ENCODE measurements around the gene GABRA5. TPM values are rescaled to one million over a fixed set of nuclear protein-coding genes. Genes with fewer than 3 reads are reported as not detected.

Gene GABRA5
- polyA plus RNA-seq, 2 donors: 0.14 to 0.20 TPM

- Histone ChIP-seq H3K4me3 (ENCODE audit: low read depth in 1 of 2, low read length in 2 of 2) (no peak overlapping the region), H3K27ac (ENCODE audit: low read depth in 2 of 2, low read length in 1 of 2) (no peak overlapping the region), H3K36me3 (ENCODE audit: control insufficient read depth in 2 of 2, insufficient read depth in 2 of 2, low read length in 1 of 2) (no peaks in the 10 kb centered on the region), H3K27me3 (ENCODE audit: control insufficient read depth in 1 of 2, insufficient read depth in 2 of 2, low read length in 2 of 2) (no peaks in the 10 kb centered on the region), H3K4me1 (ENCODE audit: control insufficient read depth in 2 of 2, insufficient read depth in 2 of 2, low read length in 1 of 2) (no peaks in the 10 kb centered on the region), H3K9me3 (ENCODE audit: control insufficient read depth in 2 of 2, insufficient read depth in 1 of 2, low read depth in 1 of 2, low read length in 1 of 2) (peaks cover 0 to 3% of the 10 kb centered on the region in 2 donors)
- 88 to 91% methylated on average over 12 of the region's 12 CpGs for WGBS, 2 donors
These were observed 68.5 kb downstream of the GABRA5 start for GRCh38 chr15:26935322-26935721.

DNA sequence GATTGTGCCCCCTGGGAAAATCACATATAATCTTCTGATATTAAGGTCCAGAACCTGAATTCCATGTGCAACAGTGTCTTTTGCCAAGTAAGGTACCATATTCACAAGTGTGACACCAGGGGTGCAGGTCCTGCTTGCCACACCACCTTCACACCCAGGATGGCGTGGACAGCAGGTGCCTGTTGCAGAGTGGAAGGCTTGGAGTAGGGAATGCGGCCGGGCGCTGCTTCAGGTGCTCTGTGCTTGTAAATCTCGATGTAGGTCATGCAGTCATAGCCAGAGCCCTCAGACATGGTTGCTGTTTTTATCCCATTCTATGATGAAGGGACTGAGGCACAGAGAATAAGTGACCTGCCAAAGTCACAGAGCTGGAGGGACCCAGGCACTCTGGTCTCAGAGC lies 69.6 kb downstream of the GABRA5 start:
- Histone ChIP-seq H3K27me3 (ENCODE audit: control insufficient read depth in 1 of 2, insufficient read depth in 2 of 2, low read length in 2 of 2) (no peaks in the 10 kb centered on the region), H3K36me3 (ENCODE audit: control insufficient read depth in 2 of 2, insufficient read depth in 2 of 2, low read length in 1 of 2) (no peaks in the 10 kb centered on the region), H3K4me1 (ENCODE audit: control insufficient read depth in 2 of 2, insufficient read depth in 2 of 2, low read length in 1 of 2) (no peaks in the 10 kb centered on the region), H3K9me3 (ENCODE audit: control insufficient read depth in 2 of 2, insufficient read depth in 1 of 2, low read depth in 1 of 2, low read length in 1 of 2) (peaks cover 0 to 3% of the 10 kb centered on the region in 2 donors), H3K27ac (ENCODE audit: low read depth in 2 of 2, low read length in 1 of 2) (no peak overlapping the region), H3K4me3 (ENCODE audit: low read depth in 1 of 2, low read length in 2 of 2) (no peak overlapping the region)
- WGBS, 2 donors: 88 to 95% methylated on average over 5 of the region's 5 CpGs

DNA sequence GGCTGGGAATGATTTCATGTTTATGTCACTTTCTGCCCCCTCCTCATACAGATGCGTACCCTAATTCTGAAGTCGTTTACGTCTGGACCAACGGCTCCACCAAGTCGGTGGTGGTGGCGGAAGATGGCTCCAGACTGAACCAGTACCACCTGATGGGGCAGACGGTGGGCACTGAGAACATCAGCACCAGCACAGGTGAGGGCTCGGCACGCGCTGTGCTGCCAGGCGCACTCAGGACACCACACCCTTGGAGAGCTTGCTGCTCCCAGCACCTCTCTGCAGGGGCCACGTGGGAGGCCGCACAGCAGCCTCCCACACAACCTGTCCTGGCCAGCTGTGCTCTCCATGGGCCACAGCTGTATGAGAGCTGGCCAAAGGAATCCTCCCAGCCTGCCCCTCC lies 70.3 kb downstream of the GABRA5 start:
- no peaks in the 10 kb centered on the region for H3K27me3 ChIP-seq (ENCODE audit: control insufficient read depth in 1 of 2, insufficient read depth in 2 of 2, low read length in 2 of 2)
- no peaks in the 10 kb centered on the region for H3K36me3 ChIP-seq (ENCODE audit: control insufficient read depth in 2 of 2, insufficient read depth in 2 of 2, low read length in 1 of 2)
- H3K4me3 ChIP-seq (ENCODE audit: low read depth in 1 of 2, low read length in 2 of 2): no peak overlapping the region
- H3K4me1 ChIP-seq (ENCODE audit: control insufficient read depth in 2 of 2, insufficient read depth in 2 of 2, low read length in 1 of 2): no peaks in the 10 kb centered on the region
- H3K27ac ChIP-seq (ENCODE audit: low read depth in 2 of 2, low read length in 1 of 2): no peak overlapping the region
- WGBS, 2 donors: 88 to 89% methylated on average over 13 of the region's 13 CpGs
- H3K9me3 ChIP-seq (ENCODE audit: control insufficient read depth in 2 of 2, insufficient read depth in 1 of 2, low read depth in 1 of 2, low read length in 1 of 2): peaks cover 0 to 3% of the 10 kb centered on the region in 2 donors

- H3K27ac ChIP-seq (ENCODE audit: low read depth in 2 of 2, low read length in 1 of 2): no peak overlapping the region
- H3K36me3 ChIP-seq (ENCODE audit: control insufficient read depth in 2 of 2, insufficient read depth in 2 of 2, low read length in 1 of 2): no peaks in the 10 kb centered on the region
- no peaks in the 10 kb centered on the region for H3K4me1 ChIP-seq (ENCODE audit: control insufficient read depth in 2 of 2, insufficient read depth in 2 of 2, low read length in 1 of 2)
- H3K4me3 ChIP-seq (ENCODE audit: low read depth in 1 of 2, low read length in 2 of 2): no peak overlapping the region
- no peaks in the 10 kb centered on the region for H3K9me3 ChIP-seq (ENCODE audit: control insufficient read depth in 2 of 2, insufficient read depth in 1 of 2, low read depth in 1 of 2, low read length in 1 of 2)
- H3K27me3 ChIP-seq (ENCODE audit: control insufficient read depth in 1 of 2, insufficient read depth in 2 of 2, low read length in 2 of 2): no peaks in the 10 kb centered on the region
- 65% methylated on average over 5 of the region's 5 CpGs for WGBS, 2 donors
These were observed 72.5 kb downstream of the GABRA5 start for GRCh38 chr15:26939398-26939797.

DNA sequence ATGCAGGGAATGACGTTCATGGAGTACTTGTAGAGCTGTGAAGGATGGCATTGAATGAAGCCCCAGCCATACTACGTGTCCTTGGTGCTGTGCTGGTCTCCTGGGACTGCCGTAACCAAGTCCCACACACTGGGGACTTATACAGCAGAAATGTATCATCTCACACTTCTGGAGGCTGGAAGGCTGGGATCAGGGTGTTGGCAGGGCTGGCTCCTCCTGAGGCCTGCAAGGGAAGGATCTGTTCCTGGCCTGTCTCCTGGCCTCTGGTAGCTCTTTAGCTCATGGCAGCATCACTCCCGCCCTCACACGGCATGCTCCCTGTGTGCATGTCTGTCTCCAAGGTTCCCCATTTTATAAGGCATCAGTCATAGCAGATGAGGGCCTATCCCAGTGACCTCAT lies 74.6 kb downstream of the GABRA5 start:
- 77 to 78% methylated on average over 5 of the region's 5 CpGs for WGBS, 2 donors
- Histone ChIP-seq H3K27ac (ENCODE audit: low read depth in 2 of 2, low read length in 1 of 2) (no peak overlapping the region), H3K9me3 (ENCODE audit: control insufficient read depth in 2 of 2, insufficient read depth in 1 of 2, low read depth in 1 of 2, low read length in 1 of 2) (no peaks in the 10 kb centered on the region), H3K27me3 (ENCODE audit: control insufficient read depth in 1 of 2, insufficient read depth in 2 of 2, low read length in 2 of 2) (no peaks in the 10 kb centered on the region), H3K4me3 (ENCODE audit: low read depth in 1 of 2, low read length in 2 of 2) (no peak overlapping the region), H3K36me3 (ENCODE audit: control insufficient read depth in 2 of 2, insufficient read depth in 2 of 2, low read length in 1 of 2) (no peaks in the 10 kb centered on the region), H3K4me1 (ENCODE audit: control insufficient read depth in 2 of 2, insufficient read depth in 2 of 2, low read length in 1 of 2) (no peaks in the 10 kb centered on the region)

- Histone ChIP-seq H3K27ac (ENCODE audit: low read depth in 2 of 2, low read length in 1 of 2) (no peak overlapping the region), H3K4me3 (ENCODE audit: low read depth in 1 of 2, low read length in 2 of 2) (no peak overlapping the region), H3K9me3 (ENCODE audit: control insufficient read depth in 2 of 2, insufficient read depth in 1 of 2, low read depth in 1 of 2, low read length in 1 of 2) (no peaks in the 10 kb centered on the region), H3K36me3 (ENCODE audit: control insufficient read depth in 2 of 2, insufficient read depth in 2 of 2, low read length in 1 of 2) (no peaks in the 10 kb centered on the region), H3K4me1 (ENCODE audit: control insufficient read depth in 2 of 2, insufficient read depth in 2 of 2, low read length in 1 of 2) (no peaks in the 10 kb centered on the region), H3K27me3 (ENCODE audit: control insufficient read depth in 1 of 2, insufficient read depth in 2 of 2, low read length in 2 of 2) (no peaks in the 10 kb centered on the region)
- WGBS, 2 donors: 58 to 60% methylated on average over 8 of the region's 8 CpGs
These were observed 77.0 kb downstream of the GABRA5 start for GRCh38 chr15:26943866-26944265.

- Histone ChIP-seq H3K27me3 (ENCODE audit: control insufficient read depth in 1 of 2, insufficient read depth in 2 of 2, low read length in 2 of 2) (no peaks in the 10 kb centered on the region), H3K36me3 (ENCODE audit: control insufficient read depth in 2 of 2, insufficient read depth in 2 of 2, low read length in 1 of 2) (no peaks in the 10 kb centered on the region), H3K4me1 (ENCODE audit: control insufficient read depth in 2 of 2, insufficient read depth in 2 of 2, low read length in 1 of 2) (no peaks in the 10 kb centered on the region), H3K27ac (ENCODE audit: low read depth in 2 of 2, low read length in 1 of 2) (no peak overlapping the region), H3K4me3 (ENCODE audit: low read depth in 1 of 2, low read length in 2 of 2) (no peak overlapping the region), H3K9me3 (ENCODE audit: control insufficient read depth in 2 of 2, insufficient read depth in 1 of 2, low read depth in 1 of 2, low read length in 1 of 2) (no peaks in the 10 kb centered on the region)
- WGBS, 2 donors: 84 to 87% methylated on average over 13 of the region's 13 CpGs
These were observed 78.2 kb downstream of the GABRA5 start for GRCh38 chr15:26945046-26945445.

- H3K4me3 ChIP-seq (ENCODE audit: low read depth in 1 of 2, low read length in 2 of 2): no peak overlapping the region
These were observed 83.1 kb downstream of the GABRA5 start for GRCh38 chr15:26950001-26950400.

GRCh38 chr15:26954403-26954802 lies 87.5 kb downstream of the GABRA5 start:
- 52 to 54% methylated on average over 2 of the region's 2 CpGs for WGBS, 2 donors
- no peaks in the 10 kb centered on the region for H3K36me3 ChIP-seq (ENCODE audit: control insufficient read depth in 2 of 2, insufficient read depth in 2 of 2, low read length in 1 of 2)
- no peak overlapping the region for H3K27ac ChIP-seq (ENCODE audit: low read depth in 2 of 2, low read length in 1 of 2)
- H3K9me3 ChIP-seq (ENCODE audit: control insufficient read depth in 2 of 2, insufficient read depth in 1 of 2, low read depth in 1 of 2, low read length in 1 of 2): no peaks in the 10 kb centered on the region
- no peaks in the 10 kb centered on the region for H3K4me1 ChIP-seq (ENCODE audit: control insufficient read depth in 2 of 2, insufficient read depth in 2 of 2, low read length in 1 of 2)
- no peak overlapping the region for H3K4me3 ChIP-seq (ENCODE audit: low read depth in 1 of 2, low read length in 2 of 2)
- H3K27me3 ChIP-seq (ENCODE audit: control insufficient read depth in 1 of 2, insufficient read depth in 2 of 2, low read length in 2 of 2): no peaks in the 10 kb centered on the region

More at GRCh38 chr15:26950001-26950400, 83.1 kb downstream of the GABRA5 start:
- no peaks in the 10 kb centered on the region for H3K9me3 ChIP-seq (ENCODE audit: control insufficient read depth in 2 of 2, insufficient read depth in 1 of 2, low read depth in 1 of 2, low read length in 1 of 2)
- H3K36me3 ChIP-seq (ENCODE audit: control insufficient read depth in 2 of 2, insufficient read depth in 2 of 2, low read length in 1 of 2): no peaks in the 10 kb centered on the region
- H3K27me3 ChIP-seq (ENCODE audit: control insufficient read depth in 1 of 2, insufficient read depth in 2 of 2, low read length in 2 of 2): no peaks in the 10 kb centered on the region
- H3K4me1 ChIP-seq (ENCODE audit: control insufficient read depth in 2 of 2, insufficient read depth in 2 of 2, low read length in 1 of 2): no peaks in the 10 kb centered on the region
- WGBS, 2 donors: 63 to 76% methylated on average over 2 of the region's 2 CpGs
- no peak overlapping the region for H3K27ac ChIP-seq (ENCODE audit: low read depth in 2 of 2, low read length in 1 of 2)

DNA sequence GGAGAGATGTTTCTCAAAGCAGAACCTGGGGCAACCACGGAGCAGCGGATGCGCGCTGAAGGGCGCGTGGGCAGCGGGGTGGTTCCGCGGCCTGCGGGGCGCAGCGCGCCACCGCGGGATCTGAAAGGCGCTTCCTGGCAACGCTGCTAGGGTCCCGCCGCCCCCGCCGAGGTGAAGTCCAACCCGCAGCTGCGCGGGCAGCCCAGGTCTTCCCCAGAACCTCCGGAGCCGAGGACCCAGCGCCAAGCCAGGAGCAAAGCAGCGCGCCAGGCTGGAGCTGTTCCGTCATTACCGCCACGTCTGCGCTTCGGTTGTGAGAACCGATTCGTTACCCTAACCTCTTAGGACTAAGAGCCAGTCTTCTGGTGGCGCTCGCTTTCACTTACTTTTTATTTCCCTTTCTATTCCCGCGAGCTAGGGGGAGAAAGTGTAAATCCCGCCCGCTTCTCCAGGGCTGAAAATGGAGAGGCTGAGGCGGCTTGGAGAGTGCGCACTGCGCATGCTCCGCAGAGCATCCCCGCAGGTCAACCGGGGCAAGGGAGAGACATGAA lies 100.9 kb downstream of the GABRA5 start:
- WGBS, 2 donors: 7 to 11% methylated on average over 45 to 48 of the region's 48 CpGs
- Histone ChIP-seq H3K4me3 (ENCODE audit: low read depth in 1 of 2, low read length in 2 of 2) (peak overlapping the region in 1 of 2 donors; percentile 2), H3K27ac (ENCODE audit: low read depth in 2 of 2, low read length in 1 of 2) (no peak overlapping the region), H3K36me3 (ENCODE audit: control insufficient read depth in 2 of 2, insufficient read depth in 2 of 2, low read length in 1 of 2) (no peaks in the 10 kb centered on the region), H3K9me3 (ENCODE audit: control insufficient read depth in 2 of 2, insufficient read depth in 1 of 2, low read depth in 1 of 2, low read length in 1 of 2) (peaks cover 0 to 5% of the 10 kb centered on the region in 2 donors), H3K4me1 (ENCODE audit: control insufficient read depth in 2 of 2, insufficient read depth in 2 of 2, low read length in 1 of 2) (peaks cover 0 to 8% of the 10 kb centered on the region in 2 donors), H3K27me3 (ENCODE audit: control insufficient read depth in 1 of 2, insufficient read depth in 2 of 2, low read length in 2 of 2) (peaks cover 0 to 10% of the 10 kb centered on the region in 2 donors)
